ACC112 (cell line): ENCODE results near the gene PLCD3.
"Not testable (repeated sequence)": the region's sequence is repeated elsewhere in the genome, so short reads cannot be mapped to it uniquely, and the experiment has no call there.

Experiments used
- H2AFZ ChIP-seq: fragments of 200-600 bp; sonication (generic); one replicate; pipeline ENCODE4 v1.6.0; 2017; ENCODE audit warnings: antibody characterized with exemption, low read length; ENCODE audit not compliant: unreplicated experiment
- H3K27ac ChIP-seq: fragments of 200-600 bp; sonication (generic); 2 replicates; pipeline ENCODE4 v1.5.1; 2014; ENCODE audit warnings: low read depth, mild to moderate bottlenecking, antibody characterized with exemption, low read length, moderate library complexity
- H3K27me3 ChIP-seq: fragments of 200-600 bp; sonication (generic); 2 replicates; pipeline ENCODE4 v1.6.1; 2014; ENCODE audit warnings: mild to moderate bottlenecking, antibody characterized with exemption, low read length, moderate library complexity, mixed read lengths; ENCODE audit not compliant: insufficient read depth
- H3K36me3 ChIP-seq: fragments of 200-600 bp; sonication (generic); 2 replicates; pipeline ENCODE4 v1.6.1; 2016; ENCODE audit warnings: mild to moderate bottlenecking, antibody characterized with exemption, low read length, moderate library complexity, mixed read lengths; ENCODE audit not compliant: insufficient read depth
- H3K4me1 ChIP-seq: fragments of 200-600 bp; sonication (generic); one replicate; pipeline ENCODE4 v1.6.1; 2016; ENCODE audit warnings: low read length, mixed read lengths; ENCODE audit not compliant: insufficient read depth, unreplicated experiment, control insufficient read depth
- H3K4me3 ChIP-seq: fragments of 200-600 bp; sonication (generic); 2 replicates; pipeline ENCODE4 v1.5.1; 2014; ENCODE audit warnings: mild to moderate bottlenecking, low read depth, low read length
- H3K79me2 ChIP-seq: fragments of 200-600 bp; sonication (generic); one replicate; pipeline ENCODE4 v1.6.0; 2016; ENCODE audit warnings: low read length; ENCODE audit not compliant: control insufficient read depth, unreplicated experiment, insufficient read depth

The PLCD3 gene

DNA sequence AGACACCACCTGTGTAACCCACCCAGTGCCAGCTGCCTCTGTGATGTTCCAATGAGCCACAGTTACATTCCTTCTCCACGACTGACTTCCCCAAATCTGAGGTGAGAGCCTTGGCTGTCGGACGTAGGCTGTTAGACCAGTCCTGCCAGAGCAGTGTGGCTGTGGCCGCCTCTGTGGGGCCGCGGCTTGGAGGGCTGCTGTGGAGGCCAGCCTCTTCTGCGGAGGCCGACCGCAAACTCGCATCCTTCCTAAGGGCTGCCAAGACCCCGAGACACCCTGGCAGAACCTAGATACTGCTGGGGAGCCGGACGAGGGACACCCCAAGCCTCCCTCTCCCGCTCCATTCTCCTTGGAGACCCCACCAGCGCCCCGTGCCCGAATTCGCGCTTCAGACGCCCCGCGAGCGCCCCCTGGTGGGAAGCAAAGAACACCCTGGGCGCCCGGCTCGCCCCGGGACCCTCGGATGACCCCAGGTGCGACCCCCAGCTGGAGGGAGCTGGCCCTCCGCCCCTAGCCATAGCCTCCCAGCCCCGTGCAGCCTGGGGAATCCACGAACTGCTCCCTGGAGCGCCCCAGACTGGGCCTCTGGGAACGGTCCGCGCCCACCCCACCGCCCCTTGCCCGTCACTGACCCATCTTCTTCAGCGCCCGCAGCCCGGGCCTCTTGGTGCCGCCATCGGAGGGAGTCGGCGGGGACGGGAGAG, 547 bp downstream of the PLCD3 start:
- Histone ChIP-seq H3K36me3 (no peaks in the 10 kb centered on the region), H3K27ac (no peak overlapping the region), H3K4me3 (peak overlapping the region; percentile 85), H3K4me1 (peaks cover 26% of the 10 kb centered on the region), H3K27me3 (no peaks in the 10 kb centered on the region), H2AFZ (peak overlapping the region; percentile 69), H3K79me2 (no peaks in the 10 kb centered on the region)

DNA sequence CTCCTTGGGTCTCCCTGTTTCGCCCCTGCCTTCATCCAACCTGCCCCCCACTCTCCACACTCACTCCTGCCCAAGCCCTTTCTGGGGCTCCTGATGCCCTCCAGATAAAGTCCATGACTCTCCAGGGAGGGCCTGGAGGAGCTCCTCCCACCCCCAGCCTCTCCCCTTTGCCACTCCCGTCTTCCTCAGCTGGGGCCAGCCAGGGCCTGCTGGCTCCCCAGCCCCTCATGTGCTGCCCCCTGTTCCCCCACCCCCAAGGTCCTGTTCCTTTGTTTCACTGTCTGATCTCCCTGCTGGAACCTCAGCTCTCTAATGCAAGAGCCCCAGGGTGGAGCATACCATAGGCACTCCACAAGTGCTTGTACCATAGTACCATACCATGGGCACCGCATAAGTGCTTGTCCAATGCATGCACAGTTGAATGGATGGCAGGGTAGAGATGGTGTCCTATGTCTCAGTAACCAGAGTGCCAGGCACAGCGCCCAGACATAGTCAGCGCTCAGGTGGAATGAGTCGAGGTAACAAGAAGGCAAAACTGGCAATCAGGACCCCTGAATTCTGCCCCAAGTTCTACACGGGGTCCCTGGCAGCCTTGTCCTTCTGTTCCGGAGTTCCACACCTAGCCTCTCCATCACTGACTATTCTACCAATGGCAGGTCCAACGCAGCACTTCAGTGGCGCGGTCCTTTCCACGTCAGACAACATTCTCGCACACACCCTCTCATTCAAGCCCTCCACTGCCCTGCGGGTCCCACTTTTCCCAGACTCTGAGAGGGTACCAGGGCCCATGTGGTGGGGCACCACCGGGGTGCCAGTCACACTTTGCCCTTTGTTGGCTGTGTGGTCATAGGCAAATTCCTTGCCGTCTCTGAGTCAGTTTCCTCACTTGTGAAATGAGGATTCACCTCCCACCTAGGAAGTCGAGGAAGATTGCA, 1.4 kb downstream of the PLCD3 start:
- Histone ChIP-seq H3K4me3 (peak overlapping the region; percentile 85), H3K27ac (no peak overlapping the region), H3K36me3 (no peaks in the 10 kb centered on the region), H3K4me1 (peaks cover 18% of the 10 kb centered on the region), H2AFZ (no peak overlapping the region), H3K79me2 (no peaks in the 10 kb centered on the region), H3K27me3 (no peaks in the 10 kb centered on the region)

DNA sequence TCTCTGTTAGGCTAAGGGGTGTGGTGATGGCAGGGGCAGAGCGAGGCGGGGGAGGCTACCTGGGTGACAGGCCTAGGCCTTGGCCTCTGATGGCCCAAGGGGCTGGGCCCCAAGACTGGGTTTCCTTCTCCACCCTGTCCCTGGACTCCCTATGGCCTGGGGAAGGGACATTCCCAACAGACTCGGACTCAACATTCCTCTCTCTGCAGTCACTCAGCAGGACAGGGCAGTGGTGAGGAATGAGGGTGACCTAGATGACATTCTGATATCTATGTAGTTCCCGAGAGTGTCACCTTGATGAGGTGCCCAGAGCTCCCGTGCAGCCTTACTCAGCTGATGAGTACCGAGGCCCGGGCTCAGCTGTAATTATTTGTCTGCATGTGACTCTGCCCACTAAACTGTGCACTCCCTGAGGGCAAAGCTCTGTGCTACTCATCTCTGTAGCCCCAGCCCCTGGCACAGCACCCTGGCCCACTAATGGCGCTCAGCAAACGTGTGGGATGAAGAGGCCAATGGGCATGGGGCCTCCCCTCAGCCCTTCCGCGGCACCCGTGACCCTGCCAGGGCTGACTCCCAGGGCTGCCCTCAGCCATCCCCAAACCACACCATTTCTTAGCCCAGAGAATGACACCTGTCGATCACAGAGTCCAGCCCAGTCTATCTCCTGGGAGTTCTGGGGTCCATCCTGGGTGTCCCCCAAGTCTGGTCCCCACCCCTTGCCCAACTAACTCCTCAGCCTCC, 2.2 kb downstream of the PLCD3 start:
- Histone ChIP-seq H3K27ac (no peak overlapping the region), H3K4me3 (no peak overlapping the region)

DNA sequence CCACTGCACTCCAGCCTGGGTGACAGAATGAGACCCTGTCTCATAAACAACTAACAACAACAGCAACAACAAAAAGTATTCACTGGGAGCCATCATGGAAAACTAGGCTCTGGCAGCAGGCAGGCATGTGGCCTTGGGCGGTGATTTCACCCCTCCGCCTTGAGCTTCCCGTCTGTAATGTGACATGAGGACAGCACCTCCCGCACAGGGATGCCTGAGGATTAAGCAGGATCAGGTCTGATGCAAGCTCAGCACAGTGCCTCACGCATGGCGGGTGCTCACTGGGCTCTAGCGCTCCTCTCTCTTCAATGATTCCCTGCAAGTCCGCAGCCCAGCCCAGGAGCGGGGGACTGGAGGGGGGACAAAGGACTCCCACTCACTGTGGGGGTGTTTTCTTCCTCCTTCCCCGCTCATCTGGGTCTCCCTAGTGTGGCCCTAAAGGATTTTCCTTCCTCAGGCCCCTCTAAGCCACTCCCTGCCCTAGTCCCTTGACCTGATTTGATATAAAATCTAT, 2.8 kb downstream of the PLCD3 start:
- Histone ChIP-seq H3K4me1 (peaks cover 20% of the 10 kb centered on the region), H3K27me3 (no peaks in the 10 kb centered on the region), H3K36me3 (no peaks in the 10 kb centered on the region), H3K4me3 (no peak overlapping the region), H3K79me2 (no peaks in the 10 kb centered on the region), H2AFZ (no peak overlapping the region), H3K27ac (no peak overlapping the region)

More for the DNA sequence above, 2.2 kb downstream of the PLCD3 start:
- H2AFZ ChIP-seq, result no peak overlapping the region
- H3K27me3 ChIP-seq, result no peaks in the 10 kb centered on the region
- no peaks in the 10 kb centered on the region for H3K79me2 ChIP-seq
- no peaks in the 10 kb centered on the region for H3K36me3 ChIP-seq
- peaks cover 16% of the 10 kb centered on the region for H3K4me1 ChIP-seq

DNA sequence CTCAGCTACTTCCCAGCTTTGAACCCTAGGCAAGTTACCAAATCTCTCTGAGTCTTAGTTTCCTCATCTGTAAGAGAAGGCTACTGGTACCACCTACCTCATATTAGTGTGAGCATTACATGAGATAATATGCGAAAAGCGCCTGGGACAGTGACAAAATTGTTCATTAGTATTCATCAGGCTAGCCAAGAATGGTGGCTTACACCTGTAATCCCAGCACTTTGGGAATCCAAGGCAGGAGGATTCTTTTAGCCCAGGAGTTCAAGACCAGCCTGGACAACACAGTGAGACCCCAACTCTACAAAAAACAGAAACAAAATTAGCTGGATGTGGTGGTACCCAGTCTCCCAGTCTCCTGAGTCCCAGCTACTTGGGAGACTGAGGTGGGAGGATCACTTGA, 3.3 kb downstream of the PLCD3 start:
- peaks cover 25% of the 10 kb centered on the region for H3K4me1 ChIP-seq
- no peak overlapping the region for H3K27ac ChIP-seq
- no peaks in the 10 kb centered on the region for H3K27me3 ChIP-seq
- no peaks in the 10 kb centered on the region for H3K36me3 ChIP-seq
- no peaks in the 10 kb centered on the region for H3K79me2 ChIP-seq
- no peak overlapping the region for H2AFZ ChIP-seq
- no peak overlapping the region for H3K4me3 ChIP-seq

DNA sequence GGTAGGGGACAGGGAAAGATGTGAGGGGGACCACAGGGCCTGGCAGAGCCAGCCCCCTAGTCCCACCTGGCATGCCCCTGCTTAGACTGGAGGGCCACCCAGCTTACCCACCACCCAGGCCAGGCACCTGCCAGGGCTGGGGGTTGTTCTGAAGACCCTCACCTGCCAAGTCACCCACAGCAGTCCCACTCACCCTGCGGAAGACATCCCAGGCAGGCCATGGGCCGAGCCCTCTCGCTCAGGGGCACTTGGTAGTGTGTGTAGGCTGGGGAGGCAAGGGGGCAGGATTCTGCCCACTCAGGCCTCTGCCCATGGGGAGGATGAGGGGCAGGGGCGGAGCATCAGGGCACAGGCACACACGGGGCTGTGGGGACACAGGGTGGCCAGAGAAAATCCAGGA, 4.0 kb downstream of the PLCD3 start:
- peaks cover 31% of the 10 kb centered on the region for H3K4me1 ChIP-seq
- no peak overlapping the region for H3K27ac ChIP-seq
- H3K79me2 ChIP-seq, result no peaks in the 10 kb centered on the region
- no peaks in the 10 kb centered on the region for H3K36me3 ChIP-seq
- H3K27me3 ChIP-seq, result no peaks in the 10 kb centered on the region
- no peak overlapping the region for H2AFZ ChIP-seq
- no peak overlapping the region for H3K4me3 ChIP-seq

DNA sequence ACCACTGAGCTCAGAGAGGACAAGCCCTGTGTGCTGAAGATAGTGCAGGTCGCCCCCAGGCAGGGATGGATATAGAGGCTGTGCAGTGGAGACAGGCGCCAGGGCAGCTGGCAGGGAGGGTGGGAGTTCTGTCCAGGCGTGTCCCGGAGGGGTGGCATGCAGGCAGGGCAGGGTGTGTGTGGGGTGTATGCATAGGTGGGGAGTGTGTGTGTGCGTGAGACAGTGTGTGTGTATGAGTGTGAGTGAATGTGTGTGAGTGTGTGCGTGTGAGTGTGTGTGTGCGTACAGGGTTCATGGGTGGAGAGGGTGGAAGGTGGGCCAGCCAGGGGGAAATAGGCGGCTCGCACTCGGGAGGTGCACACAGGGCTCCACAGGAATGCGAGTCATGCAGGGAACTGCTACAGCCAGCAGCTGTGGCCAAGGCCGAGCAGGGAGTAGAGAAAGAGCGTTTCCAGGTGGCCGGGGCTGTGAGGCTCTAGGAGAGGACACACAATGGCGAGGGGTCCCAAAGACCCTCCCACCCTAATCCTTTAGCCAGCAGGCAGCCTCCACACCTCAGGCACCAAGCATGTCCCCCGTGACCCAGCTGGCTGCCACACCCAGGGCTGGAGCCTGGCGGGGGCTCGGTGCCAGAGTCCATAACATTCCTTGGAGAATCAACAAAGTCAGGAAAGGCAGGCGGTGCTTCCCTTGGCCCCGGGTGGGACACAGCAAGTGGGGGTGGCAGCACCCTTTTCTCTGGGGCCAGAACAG, 4.6 kb downstream of the PLCD3 start:
- no peaks in the 10 kb centered on the region for H3K36me3 ChIP-seq
- H3K27ac ChIP-seq, result no peak overlapping the region
- H3K27me3 ChIP-seq, result no peaks in the 10 kb centered on the region
- H3K4me1 ChIP-seq, result peaks cover 33% of the 10 kb centered on the region
- H3K4me3 ChIP-seq, result no peak overlapping the region
- H2AFZ ChIP-seq, result no peak overlapping the region
- H3K79me2 ChIP-seq, result no peaks in the 10 kb centered on the region

DNA sequence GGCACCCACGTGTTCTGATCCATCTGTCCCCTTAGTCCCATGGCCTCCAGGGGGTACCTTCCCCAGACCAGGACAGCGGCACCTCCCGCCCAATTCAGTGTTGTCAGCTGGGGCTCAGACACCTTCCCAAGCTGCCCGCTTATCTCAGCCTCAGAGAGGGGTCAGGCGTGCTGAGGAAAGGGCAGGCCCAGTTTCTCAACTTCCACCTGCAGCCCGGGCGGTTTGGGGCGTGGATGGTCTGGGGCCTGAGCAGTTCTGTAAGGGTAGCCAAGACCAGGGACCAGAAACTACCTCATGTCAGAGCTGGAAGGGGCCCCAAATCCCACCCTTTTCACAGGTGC, 5.1 kb downstream of the PLCD3 start:
- no peak overlapping the region for H2AFZ ChIP-seq
- H3K79me2 ChIP-seq, result no peaks in the 10 kb centered on the region
- peaks cover 38% of the 10 kb centered on the region for H3K4me1 ChIP-seq

DNA sequence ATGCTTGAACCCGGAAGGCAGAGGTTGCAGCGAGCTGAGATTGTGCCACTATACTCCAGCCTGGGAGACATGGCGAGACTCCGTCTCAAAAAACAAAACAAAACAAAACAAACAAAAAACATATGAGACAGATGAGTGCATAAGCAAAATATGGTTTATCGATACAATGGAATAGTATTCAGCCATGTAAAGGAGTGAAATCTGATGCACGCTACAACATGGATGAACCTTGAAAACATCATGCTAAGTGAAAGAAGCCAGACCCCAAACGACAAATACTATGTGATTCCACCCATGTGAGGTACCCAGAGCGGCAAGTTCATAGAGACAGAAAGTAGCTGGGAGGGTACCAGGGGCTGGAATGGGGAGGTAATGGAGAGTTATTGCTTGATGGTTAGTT, 6.8 kb downstream of the PLCD3 start:
- Histone ChIP-seq H3K27ac (no peak overlapping the region), H2AFZ (no peak overlapping the region), H3K79me2 (no peaks in the 10 kb centered on the region), H3K4me1 (peaks cover 34% of the 10 kb centered on the region), H3K27me3 (no peaks in the 10 kb centered on the region), H3K4me3 (no peak overlapping the region), H3K36me3 (no peaks in the 10 kb centered on the region)

More for the DNA sequence above, 5.1 kb downstream of the PLCD3 start:
- no peak overlapping the region for H3K27ac ChIP-seq
- H3K36me3 ChIP-seq, result no peaks in the 10 kb centered on the region
- H3K4me3 ChIP-seq, result no peak overlapping the region
- no peaks in the 10 kb centered on the region for H3K27me3 ChIP-seq

DNA sequence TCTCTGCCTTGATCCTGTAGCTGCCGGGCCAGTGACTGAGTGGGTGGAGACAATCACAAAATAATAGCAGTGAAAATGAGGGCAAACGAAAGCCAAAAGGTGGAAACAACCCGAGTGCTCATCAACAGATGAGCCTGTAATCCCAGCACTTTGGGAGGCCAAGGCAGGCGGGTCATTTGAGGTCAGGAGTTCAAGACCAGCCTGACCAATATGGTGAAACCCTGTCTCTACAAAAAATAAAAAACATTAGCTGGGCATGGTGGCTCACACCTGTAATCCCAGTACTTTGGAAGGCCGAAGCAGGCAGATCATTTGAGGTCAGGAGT, 7.6 kb downstream of the PLCD3 start:
- Histone ChIP-seq H3K27ac (peak overlapping the region; percentile 78), H3K4me1 (peaks cover 34% of the 10 kb centered on the region)
- H3K4me3 ChIP-seq, H3K79me2 ChIP-seq, H3K27me3 ChIP-seq, H3K36me3 ChIP-seq, H2AFZ ChIP-seq: not testable (repeated sequence)
